Naive thymus-derived CD4-positive, alpha-beta T cell (primary cell): ENCODE measurements around the gene SLC36A2. TPM values are rescaled to one million over a fixed set of nuclear protein-coding genes. Genes with fewer than 3 reads are reported as not detected.

Experiments
- ATAC-seq: fragments of 150-1000 bp; cut with Tn5 transposase; 2 replicates; pipeline ENCODE4 v1.10.0; 2021; ENCODE audit warnings: mild to moderate bottlenecking, moderate library complexity
- CTCF ChIA-PET: fragments of 350-600 bp; sonication (Branson Sonifier 250); formaldehyde crosslinking; loops from one replicate; lab custom pipeline; 2021; ENCODE audit warnings: antibody characterized with exemption; lab: Charles Lee
- POLR2A ChIA-PET: fragments of 350-600 bp; sonication (Branson Sonifier 250); formaldehyde crosslinking; loops from one replicate; lab custom pipeline; 2021; ENCODE audit warnings: antibody characterized with exemption, inconsistent platforms; lab: Charles Lee
- DNase-seq, 9 donors: peaks; one replicate each; pipeline versions ENCODE4 v3.0.0 to v3.0.0-alpha.2; 2020 to 2022; ENCODE audit warnings: mixed read lengths in 1 of 9
- H3K27ac ChIP-seq: one replicate; pipeline ENCODE4 v1.7.0; 2013; ENCODE audit warnings: mild to moderate bottlenecking, low read depth, low read length, moderate library complexity
- H3K27me3 ChIP-seq, 2 donors: one replicate each; pipeline ENCODE4 v1.7.0; 2013; ENCODE audit warnings: low read length in 2 of 2, mild to moderate bottlenecking in 2 of 2, moderate library complexity in 2 of 2; ENCODE audit not compliant: control insufficient read depth in 2 of 2, insufficient read depth in 2 of 2
- H3K36me3 ChIP-seq, 3 experiments: 1 replicate in 2 of 3; 2 replicates in 1 of 3; pipeline ENCODE4 v1.7.0; 2013; ENCODE audit warnings: low read length in 3 of 3, mild to moderate bottlenecking in 3 of 3, moderate library complexity in 1 of 3; ENCODE audit not compliant: insufficient read depth in 3 of 3, control insufficient read depth in 2 of 3
- H3K4me1 ChIP-seq, 2 donors: one replicate each; pipeline ENCODE4 v1.7.0; 2013; ENCODE audit warnings: low read length in 2 of 2, mild to moderate bottlenecking in 2 of 2, moderate library complexity in 1 of 2; ENCODE audit not compliant: control insufficient read depth in 2 of 2, insufficient read depth in 2 of 2
- H3K4me3 ChIP-seq: 2 replicates; pipeline ENCODE4 v1.7.0; 2013; ENCODE audit warnings: mild to moderate bottlenecking, low read length
- H3K9me3 ChIP-seq, 3 experiments: 1 replicate in 2 of 3; 2 replicates in 1 of 3; pipeline ENCODE4 v1.7.0; 2013; ENCODE audit warnings: low read length in 3 of 3; ENCODE audit not compliant: control insufficient read depth in 2 of 3
- H3K27ac Mint-ChIP-seq, 9 donors: one replicate each; pipeline ENCODE4 v1.8.0; 2020 to 2022; ENCODE audit warnings: mixed read lengths in 9 of 9, mild to moderate bottlenecking in 8 of 9, moderate library complexity in 5 of 9, inconsistent platforms in 2 of 9
- H3K27me3 Mint-ChIP-seq, 5 donors: one replicate each; pipeline ENCODE4 v1.8.0; 2021 to 2022; ENCODE audit warnings: mixed read lengths in 5 of 5, mild to moderate bottlenecking in 1 of 5
- H3K36me3 Mint-ChIP-seq, 5 donors: one replicate each; pipeline ENCODE4 v1.8.0; 2020 to 2022; ENCODE audit warnings: mixed read lengths in 5 of 5, mild to moderate bottlenecking in 3 of 5, inconsistent platforms in 1 of 5
- H3K4me1 Mint-ChIP-seq, 7 donors: one replicate each; pipeline ENCODE4 v1.8.0; 2020 to 2022; ENCODE audit warnings: mixed read lengths in 7 of 7, mild to moderate bottlenecking in 3 of 7, inconsistent platforms in 1 of 7
- H3K4me3 Mint-ChIP-seq, 10 donors: one replicate each; pipeline ENCODE4 v1.8.0; 2020 to 2022; ENCODE audit warnings: mild to moderate bottlenecking in 10 of 10, mixed read lengths in 10 of 10, moderate library complexity in 6 of 10, inconsistent platforms in 2 of 10
- H3K9me3 Mint-ChIP-seq, 11 donors: one replicate each; pipeline ENCODE4 v1.8.0; 2020 to 2022; ENCODE audit warnings: mixed read lengths in 11 of 11, mild to moderate bottlenecking in 4 of 11, inconsistent platforms in 1 of 11, moderate library complexity in 1 of 11
- intact Hi-C, 2 donors: fragments of 100-400 bp; cut with micrococcal nuclease; formaldehyde crosslinking; loops; one replicate each; pipeline ENCODE4 v1.15.1; 2023
- polyA plus RNA-seq, 2 donors: library from polyadenylated mRNA; unstranded; fragments of 300-500 nt; fragmentation: Illumina TruSeq; gene quantifications; one replicate each; pipeline ENCODE4 v1.2.3, GENCODE V29; 2021
- total RNA-seq, 6 experiments: library from RNA in 5 of 6; stranded (reverse) in 5 of 6; gene quantifications; 1 replicate in 5 of 6; 2 replicates in 1 of 6; pipeline ENCODE4 v1.2.3 and lab custom pipeline; 2021 to 2026

Gene SLC36A2
- total RNA-seq = not detected
- polyA plus RNA-seq = not detected
- not detected for total RNA-seq (lab: John Stamatoyannopoulos, UW)

- no peak for ATAC-seq
- Histone ChIP-seq H3K4me3 (no peak within 1 kb of the TSS), H3K36me3 (no peaks in the 10 kb centered on the region), H3K27me3 (no peaks in the 10 kb centered on the region), H3K27ac (no peak within 1 kb of the TSS), H3K9me3 (no peaks in the 10 kb centered on the region), H3K4me1 (no peaks in the 10 kb centered on the region)
- H3K27me3 Mint-ChIP-seq = peaks cover 23 to 38% (median 30%) of the 10 kb centered on the region in 5 donors
- ChIA-PET POLR2A (no interaction called here), CTCF (no interaction called here)
- no peak for DNase-seq
- H3K27ac Mint-ChIP-seq = no peak within 1 kb of the TSS
- H3K9me3 Mint-ChIP-seq = no peaks in the 10 kb centered on the region
- intact Hi-C loops = no loop called here
- no peaks in the 10 kb centered on the region for H3K4me1 Mint-ChIP-seq
- H3K36me3 Mint-ChIP-seq = no peaks in the 10 kb centered on the region
- no peak within 1 kb of the TSS for H3K4me3 Mint-ChIP-seq
Observed at GRCh38 chr5:151347369-151347768, at the start of gene SLC36A2. Gene SLC36A2, minus strand, starts transcription at chr5:151347559. Its CDS starts 99 bp downstream, at chr5:151347460.

GRCh38 chr5:151388960-151389359, 41.6 kb upstream of the SLC36A2 start:
- ChIA-PET CTCF (no interaction called here), POLR2A (no interaction called here)
- H3K9me3 Mint-ChIP-seq = peaks cover 1 to 13% (median 4%) of the 10 kb centered on the region in 11 donors
- H3K36me3 Mint-ChIP-seq = no peaks in the 10 kb centered on the region
- Histone ChIP-seq H3K4me1 (no peaks in the 10 kb centered on the region), H3K4me3 (no peak overlapping the region), H3K36me3 (no peaks in the 10 kb centered on the region), H3K9me3 (no peaks in the 10 kb centered on the region), H3K27me3 (no peaks in the 10 kb centered on the region), H3K27ac (no peak overlapping the region)
- intact Hi-C loops = no loop called here
- H3K27me3 Mint-ChIP-seq = peaks cover 5 to 37% (median 29%) of the 10 kb centered on the region in 5 donors
- DNase-seq = no peak
- ATAC-seq = no peak
- no peaks in the 10 kb centered on the region for H3K4me1 Mint-ChIP-seq
- no peak overlapping the region for H3K27ac Mint-ChIP-seq
- no peak overlapping the region for H3K4me3 Mint-ChIP-seq

GRCh38 chr5:151384106-151384505, 36.7 kb upstream of the SLC36A2 start:
- Mint-ChIP-seq H3K27ac (no peak overlapping the region), H3K27me3 (peaks cover 6 to 28% (median 26%) of the 10 kb centered on the region in 5 donors), H3K4me1 (no peaks in the 10 kb centered on the region), H3K4me3 (no peak overlapping the region), H3K9me3 (peaks cover 0 to 1% (median 0%) of the 10 kb centered on the region in 11 donors), H3K36me3 (no peaks in the 10 kb centered on the region)
- no peak overlapping the region for H3K27ac ChIP-seq
- ChIA-PET POLR2A (no interaction called here), CTCF (no interaction called here)
- intact Hi-C loops = no loop called here
- H3K4me1 ChIP-seq = no peaks in the 10 kb centered on the region
- no peak overlapping the region for H3K4me3 ChIP-seq
- DNase-seq (no peak), ATAC-seq (no peak)
- H3K27me3 ChIP-seq = no peaks in the 10 kb centered on the region
- no peaks in the 10 kb centered on the region for H3K9me3 ChIP-seq
- no peaks in the 10 kb centered on the region for H3K36me3 ChIP-seq

GRCh38 chr5:151383011-151383410, 35.7 kb upstream of the SLC36A2 start:
- DNase-seq = no peak
- Histone ChIP-seq H3K27ac (no peak overlapping the region), H3K4me1 (no peaks in the 10 kb centered on the region), H3K9me3 (no peaks in the 10 kb centered on the region), H3K36me3 (no peaks in the 10 kb centered on the region), H3K4me3 (no peak overlapping the region), H3K27me3 (no peaks in the 10 kb centered on the region)
- CTCF ChIA-PET = interaction anchor here (0.7 kb wide), 1 partner anchor 20 kb away, joined by 3 read pairs; no protein-coding TSS in a partner anchor
- no peak overlapping the region for H3K27ac Mint-ChIP-seq
- no peak for ATAC-seq
- H3K4me1 Mint-ChIP-seq = no peaks in the 10 kb centered on the region
- H3K27me3 Mint-ChIP-seq = peaks cover 5 to 23% (median 19%) of the 10 kb centered on the region in 5 donors
- intact Hi-C loops = no loop called here
- H3K4me3 Mint-ChIP-seq = no peak overlapping the region
- POLR2A ChIA-PET = no interaction called here
- H3K9me3 Mint-ChIP-seq = peaks cover 0 to 2% (median 0%) of the 10 kb centered on the region in 11 donors
- H3K36me3 Mint-ChIP-seq = no peaks in the 10 kb centered on the region

- intact Hi-C loops = no loop called here
- POLR2A ChIA-PET = no interaction called here
- no peak for DNase-seq
- Mint-ChIP-seq H3K36me3 (no peaks in the 10 kb centered on the region), H3K4me3 (no peak overlapping the region), H3K4me1 (no peaks in the 10 kb centered on the region), H3K27me3 (peaks cover 4 to 19% (median 19%) of the 10 kb centered on the region in 5 donors), H3K27ac (no peak overlapping the region), H3K9me3 (peaks cover 0 to 2% (median 0%) of the 10 kb centered on the region in 11 donors)
- no peak for ATAC-seq
- no peaks in the 10 kb centered on the region for H3K36me3 ChIP-seq
- H3K9me3 ChIP-seq = no peaks in the 10 kb centered on the region
- H3K4me3 ChIP-seq = no peak overlapping the region
- H3K27ac ChIP-seq = no peak overlapping the region
- no peaks in the 10 kb centered on the region for H3K4me1 ChIP-seq
- CTCF ChIA-PET = no interaction called here
- no peaks in the 10 kb centered on the region for H3K27me3 ChIP-seq
Observed at GRCh38 chr5:151382576-151382975, 35.2 kb upstream of the SLC36A2 start.

GRCh38 chr5:151381899-151382298, 34.5 kb upstream of the SLC36A2 start:
- ATAC-seq = no peak
- Mint-ChIP-seq H3K36me3 (no peaks in the 10 kb centered on the region), H3K27ac (no peak overlapping the region), H3K27me3 (peaks cover under 1 to 18% (median 16%) of the 10 kb centered on the region in 5 donors), H3K9me3 (peaks cover 0 to 2% (median 0%) of the 10 kb centered on the region in 11 donors), H3K4me1 (no peaks in the 10 kb centered on the region), H3K4me3 (no peak overlapping the region)
- intact Hi-C loops = no loop called here
- ChIA-PET CTCF (no interaction called here), POLR2A (no interaction called here)
- no peaks in the 10 kb centered on the region for H3K36me3 ChIP-seq
- no peaks in the 10 kb centered on the region for H3K27me3 ChIP-seq
- no peak for DNase-seq
- no peak overlapping the region for H3K4me3 ChIP-seq
- no peaks in the 10 kb centered on the region for H3K9me3 ChIP-seq
- no peaks in the 10 kb centered on the region for H3K4me1 ChIP-seq
- H3K27ac ChIP-seq = no peak overlapping the region

- no peak for DNase-seq
- Histone ChIP-seq H3K4me1 (no peaks in the 10 kb centered on the region), H3K27ac (no peak overlapping the region), H3K9me3 (no peaks in the 10 kb centered on the region), H3K4me3 (no peak overlapping the region), H3K36me3 (no peaks in the 10 kb centered on the region), H3K27me3 (no peaks in the 10 kb centered on the region)
- H3K4me1 Mint-ChIP-seq = no peaks in the 10 kb centered on the region
- CTCF ChIA-PET = no interaction called here
- POLR2A ChIA-PET = no interaction called here
- no peak overlapping the region for H3K27ac Mint-ChIP-seq
- H3K27me3 Mint-ChIP-seq = peaks cover 3 to 13% (median 10%) of the 10 kb centered on the region in 5 donors
- H3K9me3 Mint-ChIP-seq = peaks cover 0 to 4% (median 0%) of the 10 kb centered on the region in 11 donors
- intact Hi-C loops = no loop called here
- no peak for ATAC-seq
- H3K36me3 Mint-ChIP-seq = no peaks in the 10 kb centered on the region
- no peak overlapping the region for H3K4me3 Mint-ChIP-seq
Observed at GRCh38 chr5:151378616-151379015, 31.3 kb upstream of the SLC36A2 start.
